Measurements from ENCODE around the gene ZNF680.

- TF ChIP-seq CTCF (IDR thresholded peaks at IDR 0.05; ENCODE audit: low read length) (no peak), EZH2 (IDR thresholded peaks at IDR 0.05; ENCODE audit: borderline replicate concordance, low read length) (no peak)
These were observed 58.2 kb downstream of the ZNF680 start for GRCh38 chr7:64504581-64505120.

Measured in OCI-LY1 (cell line).